Measurements from ENCODE around the gene EXD3.

The EXD3 gene

DNA sequence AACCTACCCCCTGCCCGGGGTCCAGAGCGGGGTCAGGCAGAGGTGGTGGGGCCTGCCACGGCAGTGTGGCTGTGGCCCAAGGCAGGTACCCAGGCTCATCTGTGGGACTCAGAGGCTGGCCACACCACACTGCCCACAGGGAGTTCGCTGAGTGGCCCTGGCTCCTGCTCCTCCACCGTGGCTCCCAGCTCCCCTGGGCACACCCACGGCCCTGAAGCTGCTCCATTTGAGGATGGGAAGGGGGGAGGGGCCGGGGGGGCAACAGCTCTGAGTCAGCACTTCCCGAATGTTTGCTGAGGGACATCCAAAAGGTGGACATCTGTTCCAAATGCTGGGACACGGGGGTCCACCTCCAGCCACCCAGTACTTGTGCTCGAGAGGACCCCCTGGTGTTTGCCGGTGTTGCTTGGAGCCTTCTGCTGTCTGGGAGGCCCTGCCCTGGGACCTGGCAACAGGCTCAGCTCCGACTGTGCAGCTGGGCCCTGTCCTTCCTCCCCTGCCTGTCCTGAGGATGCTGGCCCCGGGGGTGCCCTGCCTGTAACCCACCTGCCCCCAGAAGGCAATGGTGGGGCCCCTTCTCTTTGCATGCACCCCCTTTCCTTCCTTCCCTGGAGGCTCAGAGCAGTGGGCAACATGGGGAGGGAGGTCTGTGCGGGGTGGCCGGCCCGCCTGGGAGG is 118.4 kb downstream of the EXD3 start:
- Histone ChIP-seq H3K9ac (peak overlapping the region; percentile 9; the same call in 1 of the 2 replicates), H3K4me3 (no peak overlapping the region), H3K9me3 (no peaks in the 10 kb centered on the region), H3K4me1 (peaks cover 82% of the 10 kb centered on the region), H4K20me1 (peaks cover 23% of the 10 kb centered on the region), H3K27ac (peak overlapping the region; percentile 82), H3K4me2 (peak overlapping the region; percentile 99), H3K36me3 (no peaks in the 10 kb centered on the region), H3K27me3 (peaks cover 23% of the 10 kb centered on the region)
- TF ChIP-seq Cebpa-rat (IDR thresholded peaks at IDR 0.05), result no peak

DNA sequence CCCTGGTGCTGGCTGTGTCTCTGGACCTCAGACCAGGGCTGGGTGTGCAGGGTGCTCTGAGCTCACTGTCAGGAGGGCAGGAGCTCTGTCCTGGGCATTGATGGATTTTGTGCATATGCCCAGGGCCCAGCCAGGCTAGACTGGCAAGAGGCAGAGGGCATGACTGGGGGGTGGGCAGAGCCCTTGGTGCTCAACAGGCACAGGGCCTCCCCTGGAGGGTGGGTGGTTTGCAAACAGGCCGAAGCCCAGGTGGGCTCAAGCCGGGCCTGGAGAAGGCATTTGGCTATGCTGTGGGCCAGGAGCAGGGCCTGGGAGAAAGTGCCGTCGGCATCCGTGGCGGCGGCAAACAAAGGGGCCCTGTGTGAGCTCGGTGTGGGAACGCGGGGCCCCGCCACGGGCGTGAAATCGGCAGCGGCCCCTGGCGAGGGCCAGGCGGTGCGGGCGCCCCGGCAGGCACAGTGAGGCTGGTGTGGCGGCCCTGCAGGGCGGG is 119.0 kb downstream of the EXD3 start:
- H3K27me3 ChIP-seq, result peaks cover 28% of the 10 kb centered on the region
- H3K9me3 ChIP-seq, result no peaks in the 10 kb centered on the region
- TF ChIP-seq Cebpa-rat (IDR thresholded peaks at IDR 0.05), result no peak
- H3K9ac ChIP-seq, result 0 out of 2 replicates have a peak overlapping the region, but pooled peaks have one; percentile 9
- H3K4me3 ChIP-seq, result no peak overlapping the region
- H3K27ac ChIP-seq, result peak overlapping the region; percentile 82
- peak overlapping the region; percentile 99 for H3K4me2 ChIP-seq
- H3K4me1 ChIP-seq, result peaks cover 82% of the 10 kb centered on the region
- H3K36me3 ChIP-seq, result peaks cover 4% of the 10 kb centered on the region
- peaks cover 28% of the 10 kb centered on the region for H4K20me1 ChIP-seq

DNA sequence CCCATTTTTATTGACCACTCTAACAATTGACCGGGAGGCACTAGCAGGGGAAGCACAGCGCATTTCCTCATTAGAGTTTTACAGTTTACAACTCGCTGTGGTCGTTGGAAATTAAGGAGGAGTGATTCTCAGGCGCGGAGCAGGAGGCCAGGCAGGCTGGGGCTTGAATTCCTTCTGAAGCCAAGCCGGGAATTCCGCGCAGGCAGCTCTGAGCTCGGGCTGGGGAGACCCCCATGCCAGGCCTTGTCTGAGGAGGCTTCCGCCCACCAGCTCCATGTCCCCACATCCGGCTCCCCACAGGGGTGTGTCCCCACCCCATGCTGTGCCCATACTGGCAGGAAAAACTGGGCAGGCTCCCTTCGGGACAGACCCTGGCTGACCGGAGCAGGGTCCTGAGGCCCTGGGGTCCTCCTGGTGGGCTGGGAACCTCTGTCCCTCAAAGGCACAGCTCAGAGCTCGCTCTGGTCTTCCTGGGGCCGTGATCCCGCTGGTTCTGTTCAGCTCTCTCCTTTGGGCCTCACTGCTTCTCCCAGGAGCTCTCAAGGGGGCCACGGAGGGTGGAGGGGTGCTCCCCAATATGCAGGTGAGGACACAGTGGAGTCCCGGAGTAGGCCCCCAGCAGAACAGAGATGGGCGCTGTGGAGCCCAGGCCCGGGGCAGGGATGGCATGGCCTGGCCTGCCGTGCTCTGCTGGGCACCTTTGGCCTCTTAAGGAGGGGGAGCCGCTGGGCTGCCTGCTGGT is 119.6 kb downstream of the EXD3 start:
- no peak for TF ChIP-seq Cebpa-rat (IDR thresholded peaks at IDR 0.05)
- peak overlapping the region; percentile 99 for H3K4me2 ChIP-seq
- peak overlapping the region; percentile 76; the same call in 1 of the 2 replicates for H3K4me3 ChIP-seq
- peaks cover 9% of the 10 kb centered on the region for H3K36me3 ChIP-seq
- H3K27ac ChIP-seq, result peak overlapping the region; percentile 82
- H3K9me3 ChIP-seq, result no peaks in the 10 kb centered on the region
- H3K4me1 ChIP-seq, result peaks cover 88% of the 10 kb centered on the region
- H4K20me1 ChIP-seq, result peaks cover 35% of the 10 kb centered on the region
- H3K27me3 ChIP-seq, result peaks cover 35% of the 10 kb centered on the region
- H3K9ac ChIP-seq, result peak overlapping the region; percentile 73

DNA sequence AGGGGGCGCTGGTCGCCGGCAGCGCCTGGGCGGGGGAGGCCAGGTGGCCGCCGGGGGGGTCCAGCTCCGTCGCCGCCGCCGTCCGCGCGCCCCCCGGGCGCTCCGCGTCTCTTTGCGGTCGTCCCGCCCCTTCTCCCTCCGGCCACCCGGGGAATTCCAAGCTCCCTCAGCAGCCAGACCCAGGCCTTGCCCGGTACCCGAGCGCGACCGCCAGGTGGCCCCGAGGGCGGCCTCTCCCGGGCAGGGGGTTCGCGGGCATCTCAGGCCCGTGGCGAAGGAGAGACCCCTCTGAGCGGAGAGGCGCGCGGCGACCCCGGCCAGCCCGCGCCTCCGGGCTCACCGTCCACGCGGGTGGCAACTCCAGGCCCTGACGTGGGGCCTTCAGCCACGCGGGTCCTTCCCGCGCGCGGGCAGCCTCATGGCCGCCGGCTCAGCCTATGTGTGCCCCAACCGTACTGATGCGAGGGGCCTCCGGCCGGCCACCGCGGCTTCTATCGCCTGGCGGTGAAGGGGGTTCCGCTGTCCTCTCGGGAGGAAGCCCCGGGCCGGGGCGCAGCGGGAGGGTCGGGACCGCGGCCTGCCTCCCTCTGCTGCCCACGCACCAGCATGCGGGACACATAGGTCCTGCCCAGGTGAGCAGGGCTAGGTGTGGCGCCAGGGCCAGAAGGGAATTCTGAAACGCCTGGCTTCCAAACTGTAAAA is 120.4 kb downstream of the EXD3 start:
- Histone ChIP-seq H3K9me3 (no peaks in the 10 kb centered on the region), H3K4me2 (peak overlapping the region; percentile 99), H3K9ac (peak overlapping the region; percentile 73), H3K27me3 (peaks cover 41% of the 10 kb centered on the region), H3K27ac (peak overlapping the region; percentile 79), H3K36me3 (peaks cover 9% of the 10 kb centered on the region), H4K20me1 (peaks cover 42% of the 10 kb centered on the region), H3K4me1 (peaks cover 89% of the 10 kb centered on the region), H3K4me3 (peak overlapping the region; percentile 76)
- no peak for TF ChIP-seq Cebpa-rat (IDR thresholded peaks at IDR 0.05)

DNA sequence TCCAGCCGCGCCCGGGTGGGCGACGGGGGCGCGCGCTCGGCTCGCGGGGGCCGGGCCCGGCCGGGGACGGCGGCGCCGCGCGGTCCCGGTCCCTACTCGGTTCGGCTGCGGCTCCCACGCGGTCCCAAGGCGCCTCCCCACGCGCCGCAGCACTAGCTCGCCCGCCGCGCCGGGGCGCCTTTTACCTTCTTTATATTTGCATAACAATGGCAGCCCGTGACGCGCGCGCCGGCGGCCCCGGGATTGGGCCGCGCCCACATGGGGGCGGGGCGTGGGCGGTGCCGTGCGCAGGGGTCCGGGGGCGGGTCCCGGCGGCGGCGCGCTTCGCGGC is 120.9 kb downstream of the EXD3 start, which contains the start of gene NRARP:
Gene NRARP, minus strand, starts transcription at position 154 of the 331 bp plus-strand sequence. CDS start 343 bp downstream, outside the sequence.
- Histone ChIP-seq H4K20me1 (peaks cover 47% of the 10 kb centered on the region), H3K9me3 (no peaks in the 10 kb centered on the region), H3K27ac (peak within 1 kb of the TSS; percentile 79), H3K9ac (peak within 1 kb of the TSS; percentile 77), H3K27me3 (peaks cover 46% of the 10 kb centered on the region), H3K4me1 (peaks cover 89% of the 10 kb centered on the region), H3K4me2 (peak within 1 kb of the TSS; percentile 99), H3K36me3 (peaks cover 9% of the 10 kb centered on the region), H3K4me3 (peak within 1 kb of the TSS; percentile 76)
- no peak for TF ChIP-seq Cebpa-rat (IDR thresholded peaks at IDR 0.05)

DNA sequence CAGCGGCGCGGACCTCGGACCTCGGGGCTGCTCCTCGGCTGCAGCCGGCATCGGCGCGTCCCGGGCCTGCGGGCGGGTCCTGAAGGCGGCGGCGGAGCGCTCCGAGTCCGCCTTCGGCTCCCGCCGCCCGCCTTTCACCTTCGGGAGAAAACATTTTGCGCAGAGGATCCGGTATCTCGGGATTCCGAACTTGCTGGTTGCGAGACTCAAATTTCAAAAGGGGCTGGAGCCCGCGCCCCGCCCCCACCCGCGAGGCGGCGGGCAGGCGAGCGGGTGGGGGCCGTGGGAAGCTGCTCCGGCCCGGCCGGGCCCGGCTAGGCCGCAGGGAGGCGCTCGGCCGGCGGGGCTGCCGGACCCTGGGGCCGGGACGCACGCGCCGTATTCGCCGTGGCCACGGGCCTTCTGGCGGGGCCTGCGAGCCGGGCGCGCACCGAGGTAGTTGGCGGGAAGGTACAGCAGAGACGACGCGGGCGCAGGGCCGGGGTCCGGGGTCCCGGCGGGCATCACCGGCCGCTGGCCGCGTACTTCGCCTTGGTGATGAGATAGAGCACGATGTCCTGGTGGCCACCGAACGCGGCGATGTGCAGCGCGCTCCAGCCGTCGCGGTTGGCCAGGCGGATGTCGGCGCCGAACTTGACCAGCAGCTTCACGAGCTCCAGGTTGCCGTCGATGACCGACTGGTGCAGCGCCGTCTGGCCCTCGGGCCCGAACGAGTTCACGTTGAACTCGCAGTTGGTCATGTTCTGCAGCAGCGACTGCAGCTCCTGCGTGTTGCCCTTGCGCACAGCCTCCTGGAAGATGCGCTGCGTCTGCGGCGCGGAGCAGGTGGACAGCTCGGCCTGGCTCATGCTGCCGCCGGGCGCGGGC is 121.6 kb downstream of the EXD3 start:
- peak overlapping the region; percentile 99 for H3K4me2 ChIP-seq
- H3K9ac ChIP-seq, result peak overlapping the region; percentile 77
- peaks cover 89% of the 10 kb centered on the region for H3K4me1 ChIP-seq
- H3K27me3 ChIP-seq, result peaks cover 54% of the 10 kb centered on the region
- H3K4me3 ChIP-seq, result peak overlapping the region; percentile 76
- peaks cover 9% of the 10 kb centered on the region for H3K36me3 ChIP-seq
- H3K27ac ChIP-seq, result peak overlapping the region; percentile 50
- H3K9me3 ChIP-seq, result no peaks in the 10 kb centered on the region
- peaks cover 55% of the 10 kb centered on the region for H4K20me1 ChIP-seq
- TF ChIP-seq Cebpa-rat (IDR thresholded peaks at IDR 0.05), result no peak

DNA sequence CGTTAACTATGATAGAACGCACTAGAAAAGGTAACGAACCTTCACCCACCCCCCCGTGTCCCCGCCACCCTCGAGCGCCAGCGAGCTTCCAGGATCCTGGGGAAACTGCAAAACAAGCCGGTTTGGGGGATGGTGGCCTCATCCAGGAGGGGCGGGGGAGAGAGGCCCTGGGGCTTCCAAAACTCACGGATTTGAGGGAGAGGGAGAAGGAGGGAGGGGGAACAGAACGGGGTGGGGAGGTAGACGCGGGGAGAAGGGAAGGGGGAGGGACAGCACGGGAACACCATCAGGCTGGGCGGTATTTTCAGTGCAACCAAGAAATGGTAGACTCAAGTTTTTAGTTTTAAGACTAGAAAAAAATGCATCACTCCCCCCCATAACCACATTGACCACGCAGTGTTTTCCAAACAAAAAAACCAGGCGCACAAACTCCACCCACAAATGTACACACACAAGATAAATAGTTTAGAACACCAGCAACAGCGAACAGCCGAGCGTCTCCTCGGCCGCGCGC is 122.3 kb downstream of the EXD3 start:
- Histone ChIP-seq H3K27me3 (peaks cover 58% of the 10 kb centered on the region), H3K27ac (no peak overlapping the region), H3K9me3 (no peaks in the 10 kb centered on the region), H3K4me2 (peak overlapping the region; percentile 99), H4K20me1 (peaks cover 55% of the 10 kb centered on the region), H3K36me3 (peaks cover 9% of the 10 kb centered on the region), H3K4me1 (peaks cover 86% of the 10 kb centered on the region), H3K9ac (peak overlapping the region; percentile 77), H3K4me3 (peak overlapping the region; percentile 76)
- TF ChIP-seq Cebpa-rat (IDR thresholded peaks at IDR 0.05), result no peak

DNA sequence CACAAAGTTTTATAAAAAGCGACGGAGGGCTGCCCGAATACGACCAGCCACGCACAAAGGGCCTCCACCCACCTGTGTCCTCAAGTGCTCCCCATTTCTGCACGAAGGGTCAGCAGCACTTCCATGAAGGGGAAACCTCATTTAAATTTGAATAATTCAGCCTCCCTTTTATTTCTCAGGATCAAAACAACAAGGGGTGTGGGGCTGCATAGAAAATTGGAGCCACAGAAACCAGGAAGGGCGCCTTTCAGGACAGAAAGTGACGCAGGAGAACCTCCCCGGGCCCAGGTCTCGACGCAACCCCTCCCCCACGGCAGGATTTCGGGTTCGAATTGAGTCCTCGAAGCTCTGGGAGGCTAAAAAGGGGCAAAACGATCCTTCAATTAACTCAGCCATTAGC is 123.0 kb downstream of the EXD3 start:
- Histone ChIP-seq H3K4me1 (peaks cover 81% of the 10 kb centered on the region), H3K36me3 (peaks cover 9% of the 10 kb centered on the region), H3K9me3 (no peaks in the 10 kb centered on the region), H3K4me3 (peak overlapping the region; percentile 76; the same call in 1 of the 2 replicates), H3K27ac (no peak overlapping the region), H3K9ac (peak overlapping the region; percentile 13; the same call in 1 of the 2 replicates), H3K27me3 (peaks cover 60% of the 10 kb centered on the region), H3K4me2 (peak overlapping the region; percentile 99), H4K20me1 (peaks cover 55% of the 10 kb centered on the region)
- no peak for TF ChIP-seq Cebpa-rat (IDR thresholded peaks at IDR 0.05)

DNA sequence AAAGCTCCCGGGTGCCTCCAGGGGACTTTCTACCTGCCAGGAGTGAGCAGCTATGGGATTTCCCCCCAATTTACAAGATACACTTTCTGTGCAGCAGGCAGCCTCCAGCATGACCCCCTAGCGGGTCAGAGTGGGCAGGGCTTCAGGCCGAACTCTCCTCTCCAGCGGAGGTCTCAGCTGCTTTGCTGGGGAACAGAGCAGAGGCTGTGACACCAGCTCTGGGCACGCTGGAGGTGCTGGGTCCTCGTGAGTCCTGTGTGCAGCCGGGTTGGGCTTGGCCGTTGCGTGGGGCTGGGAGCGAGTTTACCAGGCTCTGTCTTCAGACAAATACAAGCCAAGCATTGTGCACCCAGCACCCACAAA is 123.8 kb downstream of the EXD3 start:
- Histone ChIP-seq H3K27ac (no peak overlapping the region), H3K4me2 (peak overlapping the region; percentile 99), H3K36me3 (peaks cover 9% of the 10 kb centered on the region), H3K4me3 (no peak overlapping the region), H3K4me1 (peaks cover 79% of the 10 kb centered on the region), H3K9me3 (no peaks in the 10 kb centered on the region), H3K27me3 (peaks cover 62% of the 10 kb centered on the region), H3K9ac (no peak overlapping the region), H4K20me1 (peaks cover 55% of the 10 kb centered on the region)
- TF ChIP-seq Cebpa-rat (IDR thresholded peaks at IDR 0.05), result no peak
